Endothelial cell of hepatic sinusoid (primary cell): ENCODE measurements around the gene RPL28.

Experiments used
- in situ Hi-C: cut with HindIII; loops from 2 replicates; pipeline ENCODE4 v1.10.0; 2017; ENCODE audit warnings: low sequenced_read_pairs

RPL28 gene

GRCh38 chr19:55385724-55386492 is at the start of gene RPL28:
TSS of gene RPL28 (plus strand) at chr19:55385932. CDS start at chr19:55386358, 426 bp downstream.
- in situ Hi-C loops, result no loop called here

- in situ Hi-C loops, result no loop called here
Observed at GRCh38 chr19:55336101-55336500, 49.6 kb upstream of the RPL28 start.

GRCh38 chr19:55339105-55339888 is 46.4 kb upstream of the RPL28 start, which contains the start of gene KMT5C:
TSS of gene KMT5C (plus strand) at chr19:55339876. CDS start at chr19:55341937, 2,061 bp downstream.
- in situ Hi-C loops, result no loop called here

GRCh38 chr19:55339889-55340783 is 45.6 kb upstream of the RPL28 start:
- in situ Hi-C loops, result no loop called here

GRCh38 chr19:55340784-55341147 is 45.0 kb upstream of the RPL28 start:
- in situ Hi-C loops, result no loop called here

GRCh38 chr19:55341171-55341588 is 44.6 kb upstream of the RPL28 start:
- in situ Hi-C loops, result no loop called here

- in situ Hi-C loops, result no loop called here
Observed at GRCh38 chr19:55341595-55342531, 43.9 kb upstream of the RPL28 start.

- in situ Hi-C loops, result no loop called here
Observed at GRCh38 chr19:55344444-55344843, 41.3 kb upstream of the RPL28 start.

GRCh38 chr19:55345101-55345817 is 40.5 kb upstream of the RPL28 start:
- in situ Hi-C loops, result loop anchor here (5.0 kb wide), 3 partner anchors 47 to 277 kb away; partner anchors contain the start of gene ZNF784

GRCh38 chr19:55345818-55346724 is 39.7 kb upstream of the RPL28 start:
- in situ Hi-C loops, result loop anchor here (5.0 kb wide), 3 partner anchors 46 to 276 kb away; partner anchors contain the start of gene ZNF784

GRCh38 chr19:55346725-55347441 is 38.8 kb upstream of the RPL28 start:
- in situ Hi-C loops, result loop anchor here (5.0 kb wide), 3 partner anchors 45 to 275 kb away; partner anchors contain the start of gene ZNF784

- in situ Hi-C loops, result loop anchor here (5.0 kb wide), 3 partner anchors 45 to 275 kb away; partner anchors contain the start of gene ZNF784
Observed at GRCh38 chr19:55347442-55348009, 38.2 kb upstream of the RPL28 start.

- in situ Hi-C loops, result loop anchor here (5.0 kb wide), 3 partner anchors 44 to 274 kb away; partner anchors contain the start of gene ZNF784
Observed at GRCh38 chr19:55348317-55349034, 37.3 kb upstream of the RPL28 start.

GRCh38 chr19:55350620-55351315 is 35.0 kb upstream of the RPL28 start:
- in situ Hi-C loops, result loop anchor here (5.0 to 10.0 kb wide), 2 partner anchors 53 to 124 kb away; partner anchors contain the start of gene ZNF628

- in situ Hi-C loops, result loop anchor here (5.0 to 10.0 kb wide), 2 partner anchors 55 to 123 kb away; partner anchors contain the start of gene ZNF628
Observed at GRCh38 chr19:55352040-55352439, 33.7 kb upstream of the RPL28 start.
